ENCODE data around the gene SLMAP.

Gene SLMAP

DNA sequence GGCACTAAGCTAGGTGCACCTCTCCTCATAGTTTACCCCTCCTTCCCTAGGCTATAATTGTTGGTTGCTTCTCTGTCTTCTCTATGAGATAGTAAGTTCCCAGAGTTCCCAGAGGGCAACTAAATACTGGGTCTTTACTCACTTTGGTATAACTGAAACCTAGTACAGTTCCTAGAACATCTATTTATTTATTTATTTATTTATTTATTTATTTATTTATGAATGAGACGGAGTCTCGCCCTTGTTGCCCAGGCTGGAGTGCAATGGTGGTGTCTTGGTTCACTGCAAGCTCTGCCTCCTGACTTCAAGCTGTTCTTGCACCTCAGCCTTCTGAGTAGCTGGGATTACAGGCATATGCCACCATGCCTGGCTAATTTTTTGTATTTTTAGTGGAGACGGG lies 181.0 kb downstream of the SLMAP start:
- TF ChIP-seq, protein P1, sequence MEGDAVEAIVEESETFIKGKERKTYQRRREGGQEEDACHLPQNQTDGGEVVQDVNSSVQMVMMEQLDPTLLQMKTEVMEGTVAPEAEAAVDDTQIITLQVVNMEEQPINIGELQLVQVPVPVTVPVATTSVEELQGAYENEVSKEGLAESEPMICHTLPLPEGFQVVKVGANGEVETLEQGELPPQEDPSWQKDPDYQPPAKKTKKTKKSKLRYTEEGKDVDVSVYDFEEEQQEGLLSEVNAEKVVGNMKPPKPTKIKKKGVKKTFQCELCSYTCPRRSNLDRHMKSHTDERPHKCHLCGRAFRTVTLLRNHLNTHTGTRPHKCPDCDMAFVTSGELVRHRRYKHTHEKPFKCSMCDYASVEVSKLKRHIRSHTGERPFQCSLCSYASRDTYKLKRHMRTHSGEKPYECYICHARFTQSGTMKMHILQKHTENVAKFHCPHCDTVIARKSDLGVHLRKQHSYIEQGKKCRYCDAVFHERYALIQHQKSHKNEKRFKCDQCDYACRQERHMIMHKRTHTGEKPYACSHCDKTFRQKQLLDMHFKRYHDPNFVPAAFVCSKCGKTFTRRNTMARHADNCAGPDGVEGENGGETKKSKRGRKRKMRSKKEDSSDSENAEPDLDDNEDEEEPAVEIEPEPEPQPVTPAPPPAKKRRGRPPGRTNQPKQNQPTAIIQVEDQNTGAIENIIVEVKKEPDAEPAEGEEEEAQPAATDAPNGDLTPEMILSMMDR (IDR thresholded peaks at IDR 0.05; ENCODE audit: borderline replicate concordance, extremely low read depth, low read length, poor library complexity, severe bottlenecking): no peak
- no peak for TF ChIP-seq EZH2 (IDR thresholded peaks at IDR 0.05; ENCODE audit: borderline replicate concordance, low read depth, low read length, severe bottlenecking)
- Histone ChIP-seq H2AFZ (ENCODE audit: low read depth, low read length) (no peak overlapping the region), H3K36me3 (ENCODE audit: insufficient read depth, low read length) (peaks cover 2% of the 10 kb centered on the region; the same call in 1 of the 2 replicates), H3K4me3 (ENCODE audit: low read depth in 1 of 2, low read length in 2 of 2) (no peak overlapping the region), H3K9me3 (ENCODE audit: insufficient read depth, low read length, severe bottlenecking) (no peaks in the 10 kb centered on the region), H3K79me2 (ENCODE audit: insufficient read depth, low read length) (no peaks in the 10 kb centered on the region), H3K27ac (ENCODE audit: low read length) (no peak overlapping the region), H3K9ac (ENCODE audit: low read depth, low read length) (no peak overlapping the region), H3K27me3 (ENCODE audit: insufficient read depth, low read length, poor library complexity) (no peaks in the 10 kb centered on the region), H3K4me2 (ENCODE audit: insufficient read depth, low read length) (no peak overlapping the region), H3K4me1 (ENCODE audit: insufficient read depth, low read length) (no peaks in the 10 kb centered on the region), H4K20me1 (ENCODE audit: insufficient read depth, low read length) (no peaks in the 10 kb centered on the region)
- no peak for ATAC-seq (ENCODE audit: insufficient read depth, low read depth)
- DNase-seq: no peak

DNA sequence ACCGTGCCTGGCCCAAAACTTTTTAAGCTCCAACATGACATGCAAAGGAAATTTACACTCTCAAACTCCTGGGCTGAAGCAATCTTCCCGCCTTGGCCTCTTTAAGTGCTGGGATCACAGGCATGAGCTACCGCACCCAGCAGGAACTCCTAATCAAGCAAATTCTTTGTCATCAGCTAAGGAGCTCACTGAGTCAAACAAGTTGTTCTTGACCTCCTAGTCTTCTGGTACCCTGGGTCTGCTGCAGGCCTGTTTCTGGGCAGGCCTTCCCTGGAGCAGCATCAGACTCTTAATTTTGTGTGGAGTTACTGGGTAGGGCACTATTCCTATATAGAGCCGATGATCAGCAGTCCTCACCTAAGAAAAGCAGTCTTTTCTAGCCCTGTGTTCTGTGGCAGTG lies 183.7 kb downstream of the SLMAP start:
- DNase-seq (no peak), ATAC-seq (ENCODE audit: insufficient read depth, low read depth) (no peak)
- Histone ChIP-seq H3K4me1 (ENCODE audit: insufficient read depth, low read length) (no peaks in the 10 kb centered on the region), H3K36me3 (ENCODE audit: insufficient read depth, low read length) (no peaks in the 10 kb centered on the region), H3K9ac (ENCODE audit: low read depth, low read length) (no peak overlapping the region), H3K79me2 (ENCODE audit: insufficient read depth, low read length) (no peaks in the 10 kb centered on the region), H3K4me3 (ENCODE audit: low read depth in 1 of 2, low read length in 2 of 2) (no peak overlapping the region), H3K27ac (ENCODE audit: low read length) (no peak overlapping the region), H3K4me2 (ENCODE audit: insufficient read depth, low read length) (no peak overlapping the region), H3K27me3 (ENCODE audit: insufficient read depth, low read length, poor library complexity) (no peaks in the 10 kb centered on the region), H3K9me3 (ENCODE audit: insufficient read depth, low read length, severe bottlenecking) (no peaks in the 10 kb centered on the region), H4K20me1 (ENCODE audit: insufficient read depth, low read length) (no peaks in the 10 kb centered on the region), H2AFZ (ENCODE audit: low read depth, low read length) (no peak overlapping the region)
- TF ChIP-seq, protein P1 (IDR thresholded peaks at IDR 0.05; ENCODE audit: borderline replicate concordance, extremely low read depth, low read length, poor library complexity, severe bottlenecking): no peak
- TF ChIP-seq EZH2 (IDR thresholded peaks at IDR 0.05; ENCODE audit: borderline replicate concordance, low read depth, low read length, severe bottlenecking): no peak

DNA sequence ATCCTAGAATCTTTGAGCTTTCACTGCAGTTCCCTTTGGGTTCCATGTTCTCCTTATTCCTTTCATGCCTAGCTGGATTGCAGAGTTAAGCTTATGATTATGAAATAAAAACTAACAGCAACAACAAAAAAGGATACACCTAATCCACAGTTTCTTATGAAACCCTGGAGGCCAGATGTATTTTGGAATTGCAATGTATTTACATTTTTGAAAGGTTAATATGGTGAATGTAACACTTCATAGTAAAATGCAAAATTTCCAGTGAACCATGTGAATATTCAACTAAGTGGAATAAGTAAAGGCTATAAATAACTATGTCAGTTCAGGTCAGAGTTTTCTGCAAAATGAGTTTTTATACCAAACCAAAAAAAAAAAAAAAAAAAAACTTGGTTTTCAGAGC lies 186.3 kb downstream of the SLMAP start:
- Histone ChIP-seq H3K27ac (ENCODE audit: low read length) (no peak overlapping the region), H3K36me3 (ENCODE audit: insufficient read depth, low read length) (no peaks in the 10 kb centered on the region), H3K27me3 (ENCODE audit: insufficient read depth, low read length, poor library complexity) (no peaks in the 10 kb centered on the region), H3K4me2 (ENCODE audit: insufficient read depth, low read length) (no peak overlapping the region), H4K20me1 (ENCODE audit: insufficient read depth, low read length) (no peaks in the 10 kb centered on the region), H2AFZ (ENCODE audit: low read depth, low read length) (no peak overlapping the region), H3K9ac (ENCODE audit: low read depth, low read length) (no peak overlapping the region), H3K79me2 (ENCODE audit: insufficient read depth, low read length) (no peaks in the 10 kb centered on the region), H3K4me3 (ENCODE audit: low read depth in 1 of 2, low read length in 2 of 2) (no peak overlapping the region), H3K4me1 (ENCODE audit: insufficient read depth, low read length) (no peaks in the 10 kb centered on the region), H3K9me3 (ENCODE audit: insufficient read depth, low read length, severe bottlenecking) (no peaks in the 10 kb centered on the region)
- ATAC-seq (ENCODE audit: insufficient read depth, low read depth): no peak
- TF ChIP-seq, protein P1 (IDR thresholded peaks at IDR 0.05; ENCODE audit: borderline replicate concordance, extremely low read depth, low read length, poor library complexity, severe bottlenecking): no peak
- no peak for TF ChIP-seq EZH2 (IDR thresholded peaks at IDR 0.05; ENCODE audit: borderline replicate concordance, low read depth, low read length, severe bottlenecking)
- DNase-seq: no peak

DNA sequence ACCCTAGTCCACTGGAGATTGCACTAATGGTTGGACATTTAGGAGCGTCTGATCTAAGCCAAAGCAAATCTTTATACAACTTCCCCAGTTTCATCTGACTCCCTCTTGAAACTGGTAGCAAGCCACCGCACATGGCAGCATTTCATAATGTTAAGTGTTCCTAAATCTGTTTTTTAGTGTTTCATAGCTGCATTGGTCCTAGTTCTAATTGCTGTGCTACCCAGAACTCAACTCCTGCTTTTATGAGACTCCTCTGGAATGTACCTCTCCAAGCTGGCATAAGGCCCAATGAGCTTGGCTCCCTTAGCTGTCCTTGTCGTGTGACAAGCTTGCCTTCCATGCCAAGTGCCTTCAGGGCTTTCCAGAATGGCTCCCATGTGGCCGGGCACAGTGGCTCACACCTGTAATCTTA lies 186.8 kb downstream of the SLMAP start:
- H3K27me3 ChIP-seq (ENCODE audit: insufficient read depth, low read length, poor library complexity): no peaks in the 10 kb centered on the region
- no peak overlapping the region for H3K4me3 ChIP-seq (ENCODE audit: low read depth in 1 of 2, low read length in 2 of 2)
- H3K4me2 ChIP-seq (ENCODE audit: insufficient read depth, low read length): no peak overlapping the region
- H4K20me1 ChIP-seq (ENCODE audit: insufficient read depth, low read length): no peaks in the 10 kb centered on the region
- no peaks in the 10 kb centered on the region for H3K4me1 ChIP-seq (ENCODE audit: insufficient read depth, low read length)
- no peaks in the 10 kb centered on the region for H3K9me3 ChIP-seq (ENCODE audit: insufficient read depth, low read length, severe bottlenecking)
- H3K9ac ChIP-seq (ENCODE audit: low read depth, low read length): no peak overlapping the region
- ATAC-seq (ENCODE audit: insufficient read depth, low read depth) (no peak), DNase-seq (no peak)
- no peaks in the 10 kb centered on the region for H3K79me2 ChIP-seq (ENCODE audit: insufficient read depth, low read length)
- no peak overlapping the region for H2AFZ ChIP-seq (ENCODE audit: low read depth, low read length)
- H3K36me3 ChIP-seq (ENCODE audit: insufficient read depth, low read length): no peaks in the 10 kb centered on the region
- TF ChIP-seq, protein P1 (IDR thresholded peaks at IDR 0.05; ENCODE audit: borderline replicate concordance, extremely low read depth, low read length, poor library complexity, severe bottlenecking): no peak
- TF ChIP-seq EZH2 (IDR thresholded peaks at IDR 0.05; ENCODE audit: borderline replicate concordance, low read depth, low read length, severe bottlenecking): no peak
- no peak overlapping the region for H3K27ac ChIP-seq (ENCODE audit: low read length)
